ENCODE data around the gene NOX3.

The NOX3 gene

GRCh38 chr6:155399745-155400653 is 55.6 kb downstream of the NOX3 start:
- DNase-seq (ENCODE audit: low read depth in 2 of 2) = no peak

GRCh38 chr6:155399062-155399744 is 56.4 kb downstream of the NOX3 start:
- DNase-seq (ENCODE audit: low read depth in 2 of 2) = no peak

- no peak for DNase-seq (ENCODE audit: low read depth in 2 of 2)
Measured at GRCh38 chr6:155398701-155399061, 57.0 kb downstream of the NOX3 start.

GRCh38 chr6:155398221-155398620 is 57.4 kb downstream of the NOX3 start:
- no peak for DNase-seq (ENCODE audit: low read depth in 2 of 2)

- DNase-seq (ENCODE audit: low read depth in 2 of 2) = no peak
Measured at GRCh38 chr6:155397172-155397705, 58.4 kb downstream of the NOX3 start.

- no peak for DNase-seq (ENCODE audit: low read depth in 2 of 2)
Measured at GRCh38 chr6:155396605-155397004, 59.0 kb downstream of the NOX3 start.

- DNase-seq (ENCODE audit: low read depth in 2 of 2) = no peak
Measured at GRCh38 chr6:155395339-155395738, 60.3 kb downstream of the NOX3 start.

GRCh38 chr6:155389130-155389529 is 66.5 kb downstream of the NOX3 start:
- no peak for DNase-seq (ENCODE audit: low read depth in 2 of 2)

GRCh38 chr6:155388591-155388990 is 67.0 kb downstream of the NOX3 start:
- no peak for DNase-seq (ENCODE audit: low read depth in 2 of 2)

GRCh38 chr6:155387481-155387880 is 68.2 kb downstream of the NOX3 start:
- DNase-seq (ENCODE audit: low read depth in 2 of 2) = no peak

- DNase-seq (ENCODE audit: low read depth in 2 of 2) = no peak
Measured at GRCh38 chr6:155384321-155384952, 71.2 kb downstream of the NOX3 start.

GRCh38 chr6:155383913-155384312 is 71.7 kb downstream of the NOX3 start:
- DNase-seq (ENCODE audit: low read depth in 2 of 2) = no peak

GRCh38 chr6:155382338-155382685 is 73.3 kb downstream of the NOX3 start:
- no peak for DNase-seq (ENCODE audit: low read depth in 2 of 2)

GRCh38 chr6:155381673-155382337 is 73.8 kb downstream of the NOX3 start:
- DNase-seq (ENCODE audit: low read depth in 2 of 2) = no peak

- DNase-seq (ENCODE audit: low read depth in 2 of 2) = no peak
Measured at GRCh38 chr6:155380666-155381332, 74.8 kb downstream of the NOX3 start.

- DNase-seq (ENCODE audit: low read depth in 2 of 2) = no peak
Measured at GRCh38 chr6:155378724-155379123, 76.9 kb downstream of the NOX3 start.

GRCh38 chr6:155378276-155378675 is 77.4 kb downstream of the NOX3 start:
- DNase-seq (ENCODE audit: low read depth in 2 of 2) = no peak

GRCh38 chr6:155377061-155377460 is 78.6 kb downstream of the NOX3 start:
- DNase-seq (ENCODE audit: low read depth in 2 of 2) = no peak

- no peak for DNase-seq (ENCODE audit: low read depth in 2 of 2)
Measured at GRCh38 chr6:155375801-155376200, 79.8 kb downstream of the NOX3 start.

GRCh38 chr6:155374681-155375080 is 81.0 kb downstream of the NOX3 start:
- no peak for DNase-seq (ENCODE audit: low read depth in 2 of 2)

GRCh38 chr6:155373276-155373675 is 82.4 kb downstream of the NOX3 start:
- DNase-seq (ENCODE audit: low read depth in 2 of 2) = no peak

Data from stimulated activated CD8-positive, alpha-beta memory T cell treated with anti-CD3 and anti-CD28 coated beads, Interleukin-2, amount 100 ng/mL, for 48 hours (primary cell).